DMS53 treated with DMSO at 0.1 percent for 48 hours (cell line): ENCODE data around the gene SPACA7.

Source experiments
- DNase-seq: peaks from one replicate; lab custom pipeline; 2025; ENCODE audit not compliant: unreplicated experiment; lab: John Stamatoyannopoulos, UW

SPACA7 gene

GRCh38 chr13:112446867-112447266, 70.7 kb downstream of the SPACA7 start:
- DNase-seq: no peak

GRCh38 chr13:112447306-112447705, 71.2 kb downstream of the SPACA7 start:
- DNase-seq: no peak

GRCh38 chr13:112447761-112448603, 71.8 kb downstream of the SPACA7 start:
- no peak for DNase-seq

GRCh38 chr13:112448621-112449544, 72.7 kb downstream of the SPACA7 start:
- DNase-seq: no peak

- DNase-seq: no peak
Observed at GRCh38 chr13:112449545-112449930, 73.4 kb downstream of the SPACA7 start.

GRCh38 chr13:112450118-112450903, 74.2 kb downstream of the SPACA7 start:
- no peak for DNase-seq

GRCh38 chr13:112450904-112451240, 74.7 kb downstream of the SPACA7 start:
- no peak for DNase-seq

- DNase-seq: no peak
Observed at GRCh38 chr13:112451512-112452379, 75.6 kb downstream of the SPACA7 start.

- no peak for DNase-seq
Observed at GRCh38 chr13:112452380-112453206, 76.4 kb downstream of the SPACA7 start.

GRCh38 chr13:112453207-112453829, 77.2 kb downstream of the SPACA7 start:
- DNase-seq: no peak

- DNase-seq: no peak
Observed at GRCh38 chr13:112453874-112454647, 77.9 kb downstream of the SPACA7 start.

- no peak for DNase-seq
Observed at GRCh38 chr13:112454648-112455334, 78.6 kb downstream of the SPACA7 start.

GRCh38 chr13:112455476-112456059, 79.4 kb downstream of the SPACA7 start:
- DNase-seq: no peak

GRCh38 chr13:112456138-112457056, 80.2 kb downstream of the SPACA7 start:
- no peak for DNase-seq

- DNase-seq: no peak
Observed at GRCh38 chr13:112457081-112457480, 80.9 kb downstream of the SPACA7 start.

GRCh38 chr13:112457485-112457884, 81.3 kb downstream of the SPACA7 start:
- DNase-seq: no peak
